Measurements from ENCODE around the gene CNTNAP2. TPM values are rescaled to one million over a fixed set of nuclear protein-coding genes. Genes with fewer than 3 reads are reported as not detected.

Gene CNTNAP2
- total and polyA plus RNA-seq, 2 of the 13 experiments (the other 11 are each of a cell fraction or from before 2014, with no cell fraction given), result 0.40 to 0.42 TPM

- no peaks in the 10 kb centered on the region for H3K36me3 ChIP-seq (replicated peaks in 1 of 2; ENCODE audit: control insufficient read depth in 1 of 2, insufficient read depth in 2 of 2, low read length in 2 of 2)
- no TSS peak for BruUV-seq (replicated peaks)
- no peak overlapping the region for H3K9ac ChIP-seq (ENCODE audit: insufficient read depth, low read depth, low read length)
- no peak overlapping the region for H3K4me3 ChIP-seq (replicated peaks in 1 of 3; ENCODE audit: insufficient read depth in 1 of 3, low read depth in 2 of 3, low read length in 3 of 3)
- H3K27ac ChIP-seq (ENCODE audit: extremely low read length, insufficient read depth, low read length), result no peak overlapping the region
- H3K27me3 ChIP-seq (ENCODE audit: control insufficient read depth in 1 of 2, insufficient read depth in 2 of 2, low read length in 2 of 2), result no peaks in the 10 kb centered on the region
- H4K20me1 ChIP-seq (ENCODE audit: insufficient read depth, low read length), result no peaks in the 10 kb centered on the region
- CTCF ChIA-PET (ENCODE audit: low intra/inter-chr PET ratio, low total read pairs), result no interaction called here
- H2AFZ ChIP-seq (ENCODE audit: low read length), result no peak overlapping the region
- TF ChIP-seq NFYB (CRISPR knock-in tag; IDR thresholded peaks at IDR 0.05) (no peak), SAFB2 (CRISPR knock-in tag; IDR thresholded peaks at IDR 0.05; ENCODE audit: borderline replicate concordance, low read depth) (no peak), MYNN (CRISPR knock-in tag; IDR thresholded peaks at IDR 0.05; ENCODE audit: low read depth) (no peak), SOX13 (IDR thresholded peaks at IDR 0.05) (no peak), SOX13 (CRISPR knock-in tag; conservative IDR thresholded peaks at IDR 0.05 in 1 of 2, IDR thresholded peaks at IDR 0.05 in 1 of 2) (peak in 1 of 2 experiments; percentile 33; a peak in 1 of 4 replicates), HNF4A (CRISPR knock-in tag; IDR thresholded peaks at IDR 0.05) (peak; percentile 59)
- no peaks in the 10 kb centered on the region for H3K79me2 ChIP-seq (ENCODE audit: insufficient read depth, low read length)
- FAIRE-seq (no peak), ATAC-seq (no peak; the same call in 2 of the 3 replicates), DNase-seq (ENCODE audit: low spot score) (peak; percentile 52)
- peaks cover 12% of the 10 kb centered on the region; the same call in 1 of the 2 replicates for H3K4me1 ChIP-seq (ENCODE audit: insufficient read depth, low read length)
- WGBS (ENCODE audit: low lambda C conversion rate), result 6% methylated on average over 6 of the region's 6 CpGs
- POLR2A ChIA-PET, result no interaction called here
- H3K9me3 ChIP-seq (ENCODE audit: low read length), result peaks cover 60% of the 10 kb centered on the region
- no peak overlapping the region; the same call in 1 of the 2 replicates for H3K4me2 ChIP-seq (ENCODE audit: low read depth, low read length)
- intact Hi-C loops (cut with micrococcal nuclease; ENCODE audit: unreplicated experiment), result no loop called here
- in situ Hi-C loops (cut with HindIII; ENCODE audit: extremely low pct_ligation_motif_present, low pct_unique_long_range_greater_than_20kb), result no loop called here
These were observed 891.9 kb downstream of the CNTNAP2 start for GRCh38 chr7:147008530-147008929.

GRCh38 chr7:147012666-147013065 lies 896.1 kb downstream of the CNTNAP2 start:
- no peaks in the 10 kb centered on the region for H3K27me3 ChIP-seq (ENCODE audit: control insufficient read depth in 1 of 2, insufficient read depth in 2 of 2, low read length in 2 of 2)
- H3K4me2 ChIP-seq (ENCODE audit: low read depth, low read length), result no peak overlapping the region
- H4K20me1 ChIP-seq (ENCODE audit: insufficient read depth, low read length), result no peaks in the 10 kb centered on the region
- intact Hi-C loops (cut with micrococcal nuclease; ENCODE audit: unreplicated experiment) (no loop called here), in situ Hi-C loops (cut with HindIII; ENCODE audit: extremely low pct_ligation_motif_present, low pct_unique_long_range_greater_than_20kb) (no loop called here)
- H3K9me3 ChIP-seq (ENCODE audit: low read length), result peaks cover 58% of the 10 kb centered on the region
- H3K4me1 ChIP-seq (ENCODE audit: insufficient read depth, low read length), result peaks cover 12% of the 10 kb centered on the region; the same call in 1 of the 2 replicates
- H3K27ac ChIP-seq (ENCODE audit: extremely low read length, insufficient read depth, low read length), result no peak overlapping the region
- no peak overlapping the region for H3K9ac ChIP-seq (ENCODE audit: insufficient read depth, low read depth, low read length)
- CTCF ChIA-PET (ENCODE audit: low intra/inter-chr PET ratio, low total read pairs), result no interaction called here
- no peak for FAIRE-seq
- no peak overlapping the region for H2AFZ ChIP-seq (ENCODE audit: low read length)
- no peaks in the 10 kb centered on the region for H3K36me3 ChIP-seq (replicated peaks in 1 of 2; ENCODE audit: control insufficient read depth in 1 of 2, insufficient read depth in 2 of 2, low read length in 2 of 2)
- H3K4me3 ChIP-seq (replicated peaks in 1 of 3; ENCODE audit: insufficient read depth in 1 of 3, low read depth in 2 of 3, low read length in 3 of 3), result no peak overlapping the region
- no peak for ATAC-seq
- BruUV-seq (replicated peaks), result no TSS peak
- POLR2A ChIA-PET, result no interaction called here
- no peak for DNase-seq (ENCODE audit: low spot score)
- no peaks in the 10 kb centered on the region for H3K79me2 ChIP-seq (ENCODE audit: insufficient read depth, low read length)
- no peak for TF ChIP-seq ZSCAN12 (CRISPR knock-in tag; IDR thresholded peaks at IDR 0.05)
- no peak for TF ChIP-seq GMEB2 (CRISPR knock-in tag; IDR thresholded peaks at IDR 0.05; ENCODE audit: low read depth)
- no peak for TF ChIP-seq RBM22 (optimal IDR thresholded peaks at IDR 0.05; ENCODE audit: low read length)
- no peak for TF ChIP-seq WIZ (CRISPR knock-in tag; IDR thresholded peaks at IDR 0.05)
- TF ChIP-seq KAT8 (CRISPR knock-in tag; IDR thresholded peaks at IDR 0.05), result no peak
- TF ChIP-seq ZKSCAN1 (IDR thresholded peaks at IDR 0.05; ENCODE audit: low read length), result no peak
- TF ChIP-seq RXRB (CRISPR knock-in tag; IDR thresholded peaks at IDR 0.05; ENCODE audit: borderline replicate concordance), result no peak
- TF ChIP-seq PBX2 (CRISPR knock-in tag; IDR thresholded peaks at IDR 0.05), result no peak
- TF ChIP-seq CENPBD1 (CRISPR knock-in tag; IDR thresholded peaks at IDR 0.05; ENCODE audit: borderline replicate concordance, low read depth), result no peak
- TF ChIP-seq GABPB1 (CRISPR knock-in tag; IDR thresholded peaks at IDR 0.05), result no peak
- TF ChIP-seq THRA (CRISPR knock-in tag; IDR thresholded peaks at IDR 0.05; ENCODE audit: borderline replicate concordance), result no peak
